Endothelial cell of umbilical vein (primary cell): ENCODE results near the gene TADA1.

Source experiments
- CTCF ChIP-seq, 2 donors: IDR thresholded peaks; 1 replicate in 1 of 2; 2 replicates in 1 of 2; pipeline ENCODE4 v1.5.1; 2011; ENCODE audit warnings: low read length in 2 of 2, mild to moderate bottlenecking in 2 of 2, moderate library complexity in 2 of 2, control low read depth in 1 of 2, inconsistent platforms in 1 of 2, low read depth in 1 of 2; ENCODE audit not compliant: insufficient read depth in 1 of 2; ENCODE audit errors: extremely low read depth in 1 of 2
- EZH2 ChIP-seq: IDR thresholded peaks from 2 replicates; pipeline ENCODE4 v1.6.1; 2012; ENCODE audit warnings: borderline replicate concordance, low read depth, mild to moderate bottlenecking, moderate library complexity, low read length, inconsistent platforms; ENCODE audit not compliant: severe bottlenecking
- FOS ChIP-seq: IDR thresholded peaks from 2 replicates; pipeline ENCODE4 v1.6.1; 2011; ENCODE audit warnings: mild to moderate bottlenecking, low read length, moderate library complexity, borderline replicate concordance; ENCODE audit not compliant: insufficient read depth
- GATA2 ChIP-seq: IDR thresholded peaks from 2 replicates; pipeline ENCODE4 v1.7.0; 2011; ENCODE audit warnings: low read depth, mild to moderate bottlenecking, moderate library complexity, mixed read lengths, low read length; ENCODE audit not compliant: insufficient read length, insufficient read depth
- JUN ChIP-seq: IDR thresholded peaks from 2 replicates; pipeline ENCODE4 v1.6.1; 2011; ENCODE audit warnings: borderline replicate concordance, low read depth; ENCODE audit not compliant: insufficient read length, insufficient read depth
- MYC ChIP-seq: IDR thresholded peaks from one replicate; pipeline ENCODE4 v1.6.1; 2011; ENCODE audit warnings: mild to moderate bottlenecking, low read depth, low read length
- POLR2A ChIP-seq: IDR thresholded peaks from 2 replicates; pipeline ENCODE4 v1.6.1; 2012; ENCODE audit warnings: low read depth, mild to moderate bottlenecking, control low read depth, low read length
- POLR2AphosphoS5 ChIP-seq: IDR thresholded peaks from 2 replicates; pipeline ENCODE4 v1.6.1; 2012; ENCODE audit warnings: low read depth, mild to moderate bottlenecking, control low read depth, low read length, moderate library complexity; ENCODE audit not compliant: insufficient read depth
- TF ChIP-seq, protein P1 (sequence below): IDR thresholded peaks from 2 replicates; pipeline ENCODE4 v1.6.1; 2011; ENCODE audit not compliant: insufficient read depth, insufficient read length

GRCh38 chr1:166849135-166849534 lies 26.9 kb downstream of the TADA1 start:
- no peak for TF ChIP-seq CTCF (IDR thresholded peaks at IDR 0.05; ENCODE audit: extremely low read depth in 1 of 2, insufficient read depth in 1 of 2, low read depth in 1 of 2, low read length in 2 of 2)
- no peak for TF ChIP-seq POLR2A
- TF ChIP-seq POLR2AphosphoS5 = no peak
- TF ChIP-seq EZH2 = no peak
- no peak for TF ChIP-seq MYC
- TF ChIP-seq FOS = no peak
- TF ChIP-seq, protein P1, sequence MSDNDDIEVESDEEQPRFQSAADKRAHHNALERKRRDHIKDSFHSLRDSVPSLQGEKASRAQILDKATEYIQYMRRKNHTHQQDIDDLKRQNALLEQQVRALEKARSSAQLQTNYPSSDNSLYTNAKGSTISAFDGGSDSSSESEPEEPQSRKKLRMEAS = no peak
- TF ChIP-seq JUN = no peak
- TF ChIP-seq GATA2 = no peak
